ENCODE data around the gene FCER2. TPM values are rescaled to one million over a fixed set of nuclear protein-coding genes. Genes with fewer than 3 reads are reported as not detected.

Gene FCER2
- total RNA-seq, 1 donor from 2014 or later, result not detected

DNA sequence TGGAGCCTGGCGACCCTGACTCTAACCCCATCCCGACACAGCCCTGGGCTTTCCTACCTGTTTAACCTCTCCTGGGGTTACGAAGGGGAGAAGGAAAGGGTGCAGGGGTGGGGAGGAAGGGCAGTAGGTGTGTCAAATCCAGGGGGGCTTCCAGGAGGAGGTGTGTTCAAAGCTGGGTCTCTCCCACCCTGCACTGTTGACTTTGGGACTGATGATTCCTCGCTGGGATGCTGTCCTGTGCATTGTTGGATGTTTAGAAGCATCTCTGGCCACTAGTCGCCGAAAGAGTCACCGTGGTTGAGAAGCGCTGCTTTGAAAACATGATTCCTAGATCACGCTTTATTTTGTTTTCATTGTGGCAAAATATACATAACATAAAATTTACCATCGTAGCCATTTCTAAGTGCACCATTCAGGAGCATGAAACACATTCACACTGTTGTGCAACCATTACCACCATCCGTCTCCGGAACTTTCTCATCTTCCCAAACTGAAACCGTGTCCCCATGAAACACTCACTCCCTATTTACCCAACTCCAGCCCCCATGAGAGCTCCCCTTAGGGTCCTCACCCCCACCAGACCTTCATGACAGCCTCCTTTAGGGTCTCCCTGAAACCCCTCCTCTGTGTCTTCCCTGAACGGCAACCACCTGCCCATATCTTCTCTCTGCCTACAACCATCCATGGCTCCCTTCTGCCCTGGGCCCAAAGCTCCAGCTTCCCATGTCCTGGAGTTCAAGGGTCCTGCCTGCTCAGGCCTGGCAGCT, 4.4 kb upstream of the FCER2 start:
- Mint-ChIP-seq H3K27me3 (ENCODE audit: unreplicated experiment) (peaks cover 10% of the 10 kb centered on the region), H3K4me1 (ENCODE audit: unreplicated experiment) (no peaks in the 10 kb centered on the region), H3K4me3 (ENCODE audit: unreplicated experiment) (no peak overlapping the region), H3K27ac (ENCODE audit: unreplicated experiment) (no peak overlapping the region), H3K36me3 (ENCODE audit: unreplicated experiment) (no peaks in the 10 kb centered on the region), H3K9me3 (ENCODE audit: unreplicated experiment) (no peaks in the 10 kb centered on the region)
- TF ChIP-seq, protein P1, sequence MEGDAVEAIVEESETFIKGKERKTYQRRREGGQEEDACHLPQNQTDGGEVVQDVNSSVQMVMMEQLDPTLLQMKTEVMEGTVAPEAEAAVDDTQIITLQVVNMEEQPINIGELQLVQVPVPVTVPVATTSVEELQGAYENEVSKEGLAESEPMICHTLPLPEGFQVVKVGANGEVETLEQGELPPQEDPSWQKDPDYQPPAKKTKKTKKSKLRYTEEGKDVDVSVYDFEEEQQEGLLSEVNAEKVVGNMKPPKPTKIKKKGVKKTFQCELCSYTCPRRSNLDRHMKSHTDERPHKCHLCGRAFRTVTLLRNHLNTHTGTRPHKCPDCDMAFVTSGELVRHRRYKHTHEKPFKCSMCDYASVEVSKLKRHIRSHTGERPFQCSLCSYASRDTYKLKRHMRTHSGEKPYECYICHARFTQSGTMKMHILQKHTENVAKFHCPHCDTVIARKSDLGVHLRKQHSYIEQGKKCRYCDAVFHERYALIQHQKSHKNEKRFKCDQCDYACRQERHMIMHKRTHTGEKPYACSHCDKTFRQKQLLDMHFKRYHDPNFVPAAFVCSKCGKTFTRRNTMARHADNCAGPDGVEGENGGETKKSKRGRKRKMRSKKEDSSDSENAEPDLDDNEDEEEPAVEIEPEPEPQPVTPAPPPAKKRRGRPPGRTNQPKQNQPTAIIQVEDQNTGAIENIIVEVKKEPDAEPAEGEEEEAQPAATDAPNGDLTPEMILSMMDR (IDR thresholded peaks at IDR 0.05), result no peak
- DNase-seq (ENCODE audit: extremely low spot score, unreplicated experiment), result no peak

DNA sequence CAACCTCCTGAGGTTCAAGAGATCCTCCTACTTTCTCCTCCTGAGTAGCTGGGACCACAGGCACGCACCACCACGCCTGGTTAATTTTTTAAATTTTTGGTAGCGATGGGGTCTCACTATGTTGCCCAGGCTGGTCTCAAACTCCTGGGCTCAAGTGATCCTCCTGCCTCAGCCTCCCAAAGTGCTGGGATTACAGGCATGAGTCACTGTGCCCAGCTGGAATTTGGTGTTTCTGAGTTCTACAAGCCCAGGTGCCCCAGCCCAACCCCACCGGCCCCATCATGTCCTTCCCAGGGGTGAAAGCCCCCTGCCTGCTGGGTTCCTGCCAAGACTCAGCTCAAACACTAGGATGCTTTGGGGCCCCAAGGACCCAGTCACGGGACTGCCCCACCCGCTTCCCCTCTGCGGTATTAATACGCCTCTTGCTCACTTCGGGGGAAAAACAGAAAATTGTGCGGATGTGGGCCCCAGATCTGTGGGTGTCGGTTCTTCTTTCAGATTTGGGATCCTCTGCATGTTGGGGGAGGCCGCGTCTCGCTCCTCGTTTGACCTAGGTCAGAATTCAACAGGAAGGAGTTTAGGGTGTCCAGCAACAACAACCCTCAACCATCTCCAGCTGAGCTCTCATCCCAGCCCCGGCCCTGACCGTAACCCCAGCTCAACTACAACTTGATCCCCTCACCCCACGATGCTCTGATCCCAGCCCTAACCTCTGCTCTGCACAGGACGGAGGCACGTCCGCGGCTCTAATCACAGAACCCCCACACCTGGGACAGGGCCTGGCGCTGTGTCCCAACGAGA, 3.7 kb upstream of the FCER2 start:
- no peaks in the 10 kb centered on the region for H3K4me1 Mint-ChIP-seq (ENCODE audit: unreplicated experiment)
- H3K9me3 Mint-ChIP-seq (ENCODE audit: unreplicated experiment), result no peaks in the 10 kb centered on the region
- no peak overlapping the region for H3K4me3 Mint-ChIP-seq (ENCODE audit: unreplicated experiment)
- TF ChIP-seq, protein P1 (IDR thresholded peaks at IDR 0.05), result no peak
- H3K36me3 Mint-ChIP-seq (ENCODE audit: unreplicated experiment), result no peaks in the 10 kb centered on the region
- H3K27ac Mint-ChIP-seq (ENCODE audit: unreplicated experiment), result no peak overlapping the region
- no peak for DNase-seq (ENCODE audit: extremely low spot score, unreplicated experiment)
- H3K27me3 Mint-ChIP-seq (ENCODE audit: unreplicated experiment), result peaks cover 10% of the 10 kb centered on the region

DNA sequence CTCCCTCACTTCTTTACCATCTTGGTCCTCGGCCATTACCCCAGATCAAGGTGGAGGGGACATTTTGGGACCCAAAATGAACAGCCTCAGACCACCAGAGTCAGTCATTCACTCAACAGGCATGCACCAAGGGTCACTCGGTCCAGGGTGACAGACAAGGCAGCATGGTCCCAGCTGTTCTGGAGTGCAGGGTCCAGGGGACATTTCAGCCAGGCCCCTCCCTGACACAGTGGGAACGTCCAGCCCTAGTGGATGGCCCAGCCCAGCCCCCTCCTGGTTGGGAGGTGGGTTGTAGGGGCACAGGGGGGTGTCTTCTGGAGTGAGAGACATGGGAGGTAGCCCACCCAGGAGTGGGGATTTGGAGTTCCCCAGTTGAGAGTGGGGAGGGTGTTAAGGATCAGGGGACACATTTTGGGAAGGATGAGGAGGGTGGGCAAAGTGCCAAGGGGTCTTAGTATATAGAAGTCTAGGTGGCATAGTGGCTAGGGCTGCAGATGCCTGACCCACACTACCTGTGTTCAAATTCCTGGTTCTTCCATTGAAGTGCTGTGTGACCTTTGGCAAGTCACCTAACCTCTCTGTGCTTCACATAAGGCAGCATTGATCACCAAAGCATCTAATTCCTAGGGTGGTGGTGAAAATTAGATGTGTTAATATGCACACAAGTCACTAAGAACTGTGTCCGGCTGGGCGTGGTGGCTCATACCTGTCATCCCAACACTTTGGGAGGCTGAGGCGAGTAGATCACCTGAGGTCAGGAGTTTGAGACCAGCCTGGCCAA, 2.5 kb upstream of the FCER2 start:
- DNase-seq (ENCODE audit: extremely low spot score, unreplicated experiment), result no peak
- no peaks in the 10 kb centered on the region for H3K9me3 Mint-ChIP-seq (ENCODE audit: unreplicated experiment)
- H3K36me3 Mint-ChIP-seq (ENCODE audit: unreplicated experiment), result no peaks in the 10 kb centered on the region
- no peak overlapping the region for H3K4me3 Mint-ChIP-seq (ENCODE audit: unreplicated experiment)
- TF ChIP-seq, protein P1 (IDR thresholded peaks at IDR 0.05), result no peak
- peaks cover 13% of the 10 kb centered on the region for H3K27me3 Mint-ChIP-seq (ENCODE audit: unreplicated experiment)
- no peak overlapping the region for H3K27ac Mint-ChIP-seq (ENCODE audit: unreplicated experiment)
- no peaks in the 10 kb centered on the region for H3K4me1 Mint-ChIP-seq (ENCODE audit: unreplicated experiment)

DNA sequence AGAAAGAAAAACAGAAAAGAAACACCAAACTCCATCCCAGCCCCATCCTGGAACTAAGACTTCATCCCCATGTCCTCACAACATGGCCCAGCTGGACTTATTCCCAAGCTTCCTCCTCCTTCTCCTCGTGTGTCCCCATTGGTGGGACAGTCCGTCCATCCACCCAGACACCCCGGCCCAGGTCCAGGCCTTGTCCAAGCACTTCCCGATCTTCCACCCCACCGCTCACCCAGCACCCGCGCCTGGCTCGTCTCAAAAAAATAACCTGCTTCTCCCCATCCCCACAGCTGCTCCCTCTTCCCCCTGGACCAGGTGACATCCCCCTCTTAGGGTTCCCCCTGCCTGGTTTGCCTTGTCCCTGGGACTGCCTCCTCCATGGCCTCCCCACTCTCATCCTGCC, 1.4 kb upstream of the FCER2 start:
- H3K9me3 Mint-ChIP-seq (ENCODE audit: unreplicated experiment), result no peaks in the 10 kb centered on the region
- TF ChIP-seq, protein P1 (IDR thresholded peaks at IDR 0.05), result no peak
- DNase-seq (ENCODE audit: extremely low spot score, unreplicated experiment), result no peak
- H3K27ac Mint-ChIP-seq (ENCODE audit: unreplicated experiment), result no peak overlapping the region
- no peaks in the 10 kb centered on the region for H3K4me1 Mint-ChIP-seq (ENCODE audit: unreplicated experiment)
- H3K4me3 Mint-ChIP-seq (ENCODE audit: unreplicated experiment), result no peak overlapping the region
- peaks cover 12% of the 10 kb centered on the region for H3K27me3 Mint-ChIP-seq (ENCODE audit: unreplicated experiment)
- no peaks in the 10 kb centered on the region for H3K36me3 Mint-ChIP-seq (ENCODE audit: unreplicated experiment)

Data from osteocyte (in vitro differentiated cells).